GM12872 (cell line): ENCODE data around the gene KCND3.

ENCODE experiments used
- TF ChIP-seq, protein P1 (sequence below): IDR thresholded peaks from 3 replicates; pipeline ENCODE4 v1.5.1; 2011; ENCODE audit warnings: low read depth, mild to moderate bottlenecking, low read length, moderate library complexity; ENCODE audit not compliant: insufficient read depth

The KCND3 gene

DNA sequence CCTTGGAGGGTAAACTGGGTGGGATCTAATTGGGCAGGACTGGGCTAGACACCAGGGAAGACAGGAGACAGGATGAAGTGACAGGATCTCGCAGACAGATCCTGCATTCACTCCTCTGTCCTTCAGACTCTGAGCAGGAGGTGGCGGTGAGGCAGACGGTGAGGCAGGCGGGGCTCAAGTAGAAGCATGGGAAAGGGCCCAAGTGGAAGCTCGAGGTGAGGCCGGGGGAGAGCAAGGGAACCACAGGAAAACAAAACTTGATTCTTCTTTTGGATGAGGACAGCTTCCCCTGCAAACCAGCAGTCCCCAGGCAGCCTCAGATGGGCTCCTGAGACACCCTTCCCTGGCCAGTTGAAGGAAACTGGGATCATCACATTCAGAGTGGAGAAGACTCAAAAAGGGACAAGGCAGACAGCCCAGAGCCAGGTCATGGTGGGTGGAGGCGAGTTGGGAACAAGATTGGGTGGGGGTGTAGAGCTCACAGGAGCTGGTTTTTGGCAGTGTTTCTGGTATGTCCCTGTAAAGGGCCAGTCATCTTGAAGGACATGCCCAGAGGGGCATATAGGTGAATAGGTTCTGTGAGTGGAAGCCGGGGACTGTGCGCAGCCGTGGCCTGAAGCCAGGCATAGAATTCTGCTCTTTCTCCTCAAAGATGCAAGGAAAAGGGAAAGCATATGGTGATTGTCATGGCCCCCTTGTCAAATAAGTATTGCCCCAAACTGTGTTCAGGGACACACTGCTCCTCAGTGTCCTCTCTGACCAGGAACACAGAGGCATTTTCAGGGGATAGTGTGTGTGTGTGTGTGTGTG, 268.3 kb downstream of the KCND3 start:
- TF ChIP-seq, protein P1, sequence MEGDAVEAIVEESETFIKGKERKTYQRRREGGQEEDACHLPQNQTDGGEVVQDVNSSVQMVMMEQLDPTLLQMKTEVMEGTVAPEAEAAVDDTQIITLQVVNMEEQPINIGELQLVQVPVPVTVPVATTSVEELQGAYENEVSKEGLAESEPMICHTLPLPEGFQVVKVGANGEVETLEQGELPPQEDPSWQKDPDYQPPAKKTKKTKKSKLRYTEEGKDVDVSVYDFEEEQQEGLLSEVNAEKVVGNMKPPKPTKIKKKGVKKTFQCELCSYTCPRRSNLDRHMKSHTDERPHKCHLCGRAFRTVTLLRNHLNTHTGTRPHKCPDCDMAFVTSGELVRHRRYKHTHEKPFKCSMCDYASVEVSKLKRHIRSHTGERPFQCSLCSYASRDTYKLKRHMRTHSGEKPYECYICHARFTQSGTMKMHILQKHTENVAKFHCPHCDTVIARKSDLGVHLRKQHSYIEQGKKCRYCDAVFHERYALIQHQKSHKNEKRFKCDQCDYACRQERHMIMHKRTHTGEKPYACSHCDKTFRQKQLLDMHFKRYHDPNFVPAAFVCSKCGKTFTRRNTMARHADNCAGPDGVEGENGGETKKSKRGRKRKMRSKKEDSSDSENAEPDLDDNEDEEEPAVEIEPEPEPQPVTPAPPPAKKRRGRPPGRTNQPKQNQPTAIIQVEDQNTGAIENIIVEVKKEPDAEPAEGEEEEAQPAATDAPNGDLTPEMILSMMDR: no peak
